Measurements from ENCODE around the gene PPP1R2B. TPM values are rescaled to one million over a fixed set of nuclear protein-coding genes. Genes with fewer than 3 reads are reported as not detected.

Gene PPP1R2B
- not detected for total RNA-seq
- polyA plus RNA-seq, result not detected
- long read RNA-seq, donor 1, result 0 reads
- long read RNA-seq, donor 2, result 0 reads
- long read RNA-seq, donor 3, result 0 reads
- long read RNA-seq, donor 4, result 0 reads
- long read RNA-seq, donor 5, result 0 reads
- long read RNA-seq, donor 6, result 0 reads
- long read RNA-seq, donor 7, result 0 reads
- long read RNA-seq, donor 8, result 0 reads
- long read RNA-seq, donor 9, result 0 reads
- long read RNA-seq, donor 10, result 0 reads

DNA sequence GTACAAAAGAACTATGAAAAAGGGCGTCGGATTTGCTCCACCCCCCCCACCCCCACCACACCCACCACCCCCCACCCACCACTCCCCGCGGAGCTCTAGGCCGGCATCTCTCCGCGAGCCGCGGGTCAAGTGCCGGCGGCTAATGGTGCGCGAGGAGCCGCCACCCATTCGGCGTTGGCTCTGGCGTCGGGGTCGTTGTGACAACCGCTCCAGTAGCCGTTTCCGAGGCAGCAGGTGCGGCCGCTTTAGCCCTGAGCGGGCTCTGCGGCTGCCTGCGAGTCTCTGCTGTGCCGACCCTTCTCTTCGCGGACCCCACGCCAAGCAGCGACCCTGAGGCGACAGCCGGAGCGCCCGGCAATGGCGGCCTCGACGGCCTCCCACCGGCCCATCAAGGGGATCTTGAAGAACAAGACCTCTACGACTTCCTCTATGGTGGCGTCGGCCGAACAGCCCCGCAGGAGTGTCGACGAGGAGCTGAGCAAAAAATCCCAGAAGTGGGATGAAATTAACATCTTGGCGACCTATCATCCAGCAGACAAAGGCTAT, at the start of gene PPP1R2B:
Gene PPP1R2B, plus strand, starts transcription at position 90 of the 546 bp plus-strand sequence. Its CDS starts 268 bp downstream, at position 358.
- peak in 1 of 2 donors; percentile 4 for DNase-seq
- H3K27ac ChIP-seq, result no peak within 1 kb of the TSS
- WGBS, 5 donors, result 41 to 57% (median 50%) methylated on average over 30 to 48 of the region's 48 CpGs
- H3K4me3 ChIP-seq, result no peak within 1 kb of the TSS
- TF ChIP-seq POLR2A (IDR thresholded peaks at IDR 0.05) (no peak), POLR2AphosphoS5 (IDR thresholded peaks at IDR 0.05) (no peak), EP300 (IDR thresholded peaks at IDR 0.05) (no peak)
- TF ChIP-seq, protein P1, sequence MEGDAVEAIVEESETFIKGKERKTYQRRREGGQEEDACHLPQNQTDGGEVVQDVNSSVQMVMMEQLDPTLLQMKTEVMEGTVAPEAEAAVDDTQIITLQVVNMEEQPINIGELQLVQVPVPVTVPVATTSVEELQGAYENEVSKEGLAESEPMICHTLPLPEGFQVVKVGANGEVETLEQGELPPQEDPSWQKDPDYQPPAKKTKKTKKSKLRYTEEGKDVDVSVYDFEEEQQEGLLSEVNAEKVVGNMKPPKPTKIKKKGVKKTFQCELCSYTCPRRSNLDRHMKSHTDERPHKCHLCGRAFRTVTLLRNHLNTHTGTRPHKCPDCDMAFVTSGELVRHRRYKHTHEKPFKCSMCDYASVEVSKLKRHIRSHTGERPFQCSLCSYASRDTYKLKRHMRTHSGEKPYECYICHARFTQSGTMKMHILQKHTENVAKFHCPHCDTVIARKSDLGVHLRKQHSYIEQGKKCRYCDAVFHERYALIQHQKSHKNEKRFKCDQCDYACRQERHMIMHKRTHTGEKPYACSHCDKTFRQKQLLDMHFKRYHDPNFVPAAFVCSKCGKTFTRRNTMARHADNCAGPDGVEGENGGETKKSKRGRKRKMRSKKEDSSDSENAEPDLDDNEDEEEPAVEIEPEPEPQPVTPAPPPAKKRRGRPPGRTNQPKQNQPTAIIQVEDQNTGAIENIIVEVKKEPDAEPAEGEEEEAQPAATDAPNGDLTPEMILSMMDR (IDR thresholded peaks at IDR 0.05), result no peak
- peaks cover 0 to 19% (median 4%) of the 10 kb centered on the region in 3 donors for H3K27me3 ChIP-seq
- no peaks in the 10 kb centered on the region for H3K36me3 ChIP-seq
- intact Hi-C loops (cut with DNase I; ENCODE audit: low total_unique reads), result no loop called here
- no peaks in the 10 kb centered on the region for H3K4me1 ChIP-seq
- peaks cover 0 to 34% (median 25%) of the 10 kb centered on the region in 4 donors for H3K9me3 ChIP-seq

DNA sequence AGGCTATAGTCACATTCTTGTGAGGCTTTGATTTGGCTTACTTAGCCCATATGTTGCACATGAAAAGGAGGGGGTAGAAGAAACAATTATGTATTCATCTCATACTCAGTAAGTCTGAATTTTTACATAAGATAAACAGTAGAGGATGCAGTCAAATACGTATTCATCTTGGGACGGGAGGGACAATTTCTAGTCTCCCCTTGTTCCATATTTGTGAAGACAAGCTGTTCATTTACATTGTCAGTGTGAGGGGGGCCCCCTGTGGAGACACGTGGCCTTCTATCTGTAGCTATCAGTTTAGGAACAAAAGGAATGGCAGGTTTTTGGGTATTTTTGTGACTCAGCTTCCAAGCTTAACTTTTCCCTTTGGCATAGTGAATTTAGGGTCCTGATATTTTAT, 49.2 kb upstream of the PPP1R2B start:
- no peak overlapping the region for H3K4me3 ChIP-seq
- WGBS, 5 donors, result 50 to 73% (median 65%) methylated on average over 3 of the region's 3 CpGs
- intact Hi-C loops (cut with DNase I; ENCODE audit: low total_unique reads), result no loop called here

DNA sequence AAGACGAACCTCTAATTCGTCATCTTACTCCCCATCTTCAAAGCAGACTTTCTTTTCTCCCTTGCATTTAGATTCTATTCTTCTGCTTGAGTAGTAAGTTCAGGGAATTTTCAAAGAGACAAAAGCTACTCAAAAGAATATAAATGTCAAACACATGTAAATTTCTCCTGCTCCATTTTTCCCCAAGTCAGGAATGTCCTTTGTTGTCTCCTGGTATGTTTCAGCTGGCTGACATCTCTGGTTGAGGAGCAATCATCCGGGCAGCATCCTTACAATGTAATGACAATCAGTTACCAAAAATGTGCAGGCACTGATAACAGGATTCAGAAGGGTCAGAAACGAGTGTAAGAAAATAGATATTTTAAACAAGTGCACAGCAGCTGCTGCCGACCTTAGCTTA, 47.6 kb upstream of the PPP1R2B start:
- Histone ChIP-seq H3K9me3 (peaks cover 0 to 3% (median 0%) of the 10 kb centered on the region in 4 donors), H3K27ac (no peak overlapping the region), H3K4me1 (no peaks in the 10 kb centered on the region), H3K4me3 (no peak overlapping the region), H3K27me3 (no peaks in the 10 kb centered on the region), H3K36me3 (no peaks in the 10 kb centered on the region)
- TF ChIP-seq EP300 (IDR thresholded peaks at IDR 0.05) (no peak), POLR2AphosphoS5 (IDR thresholded peaks at IDR 0.05) (no peak), POLR2A (IDR thresholded peaks at IDR 0.05) (no peak)
- TF ChIP-seq, protein P1 (IDR thresholded peaks at IDR 0.05), result no peak
- no peak for DNase-seq
- intact Hi-C loops (cut with DNase I; ENCODE audit: low total_unique reads), result no loop called here
- WGBS, 5 donors, result 76 to 85% (median 79%) methylated on average over 5 of the region's 5 CpGs

More for the DNA sequence above, 49.2 kb upstream of the PPP1R2B start:
- Histone ChIP-seq H3K9me3 (no peaks in the 10 kb centered on the region), H3K4me1 (no peaks in the 10 kb centered on the region), H3K36me3 (no peaks in the 10 kb centered on the region), H3K27ac (no peak overlapping the region), H3K27me3 (no peaks in the 10 kb centered on the region)
- no peak for DNase-seq
- TF ChIP-seq EP300 (IDR thresholded peaks at IDR 0.05), result no peak
- TF ChIP-seq, protein P1 (IDR thresholded peaks at IDR 0.05), result no peak
- TF ChIP-seq POLR2A (IDR thresholded peaks at IDR 0.05), result no peak
- TF ChIP-seq POLR2AphosphoS5 (IDR thresholded peaks at IDR 0.05), result no peak

DNA sequence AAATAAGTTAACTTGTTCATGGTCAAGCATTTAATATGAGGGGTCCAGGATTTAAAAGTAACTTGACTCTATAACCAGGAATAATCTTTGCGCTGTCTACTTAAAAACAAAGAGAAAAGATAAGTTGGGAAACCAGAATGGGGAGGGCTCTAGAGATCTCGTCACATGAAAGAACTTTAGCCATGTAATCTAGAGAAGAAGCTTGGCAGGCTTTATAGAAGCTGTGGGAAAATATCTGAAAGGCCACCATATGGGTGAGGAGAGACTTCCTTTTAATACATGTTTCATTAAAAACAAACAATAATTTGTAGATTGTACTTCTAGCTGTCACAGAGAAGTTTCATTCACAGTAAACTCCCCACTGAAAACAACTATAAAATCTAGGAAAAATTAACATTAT, 46.7 kb upstream of the PPP1R2B start:
- Histone ChIP-seq H3K36me3 (no peaks in the 10 kb centered on the region), H3K4me3 (no peak overlapping the region), H3K9me3 (peaks cover 0 to 6% (median 0%) of the 10 kb centered on the region in 4 donors), H3K27ac (no peak overlapping the region), H3K27me3 (no peaks in the 10 kb centered on the region), H3K4me1 (no peaks in the 10 kb centered on the region)
- TF ChIP-seq POLR2A (IDR thresholded peaks at IDR 0.05) (no peak), POLR2AphosphoS5 (IDR thresholded peaks at IDR 0.05) (no peak), EP300 (IDR thresholded peaks at IDR 0.05) (no peak)
- TF ChIP-seq, protein P1 (IDR thresholded peaks at IDR 0.05), result no peak
- peak in 1 of 2 donors; percentile 17 for DNase-seq
- 42 to 56% (median 49%) methylated on average over 2 of the region's 2 CpGs for WGBS, 5 donors
- intact Hi-C loops (cut with DNase I; ENCODE audit: low total_unique reads), result no loop called here

All from stomach (tissue), 19 donors.